Adrenal gland (tissue), 12 donors: ENCODE data around the gene NUAK2. TPM values are rescaled to one million over a fixed set of nuclear protein-coding genes. Genes with fewer than 3 reads are reported as not detected.

Experiments
- DNase-seq, 7 donors: peaks; one replicate each; pipeline ENCODE4 v3.0.0-alpha.2; 2019 to 2020
- H3K27ac ChIP-seq, 5 donors: fragments of 200-600 bp; sonication (generic) in 4 of 5; 1 replicate in 3 of 5; 2 replicates in 2 of 5; pipeline versions ENCODE4 v1.5.1 to v1.8.0; 2016 to 2020; ENCODE audit warnings: mild to moderate bottlenecking in 1 of 5
- H3K27me3 ChIP-seq: fragments of 200-600 bp; 2 replicates; pipeline ENCODE4 v1.8.0; 2021
- H3K36me3 ChIP-seq, 2 donors: fragments of 200-600 bp; replicated peaks in 1 of 2; 1 replicate in 1 of 2; 2 replicates in 1 of 2; pipeline versions ENCODE4 v1.5.1 to v1.8.0; 2018 to 2022
- H3K4me1 ChIP-seq, 2 donors: fragments of 200-600 bp; replicated peaks in 1 of 2; 1 replicate in 1 of 2; 2 replicates in 1 of 2; pipeline versions ENCODE4 v1.5.1 to v1.8.0; 2018 to 2021
- H3K4me3 ChIP-seq, 4 donors: fragments of 200-600 bp; sonication (generic) in 3 of 4; one replicate each; pipeline ENCODE4 v1.5.1; 2016 to 2018
- H3K9me3 ChIP-seq, 3 donors: fragments of 200-600 bp; sonication (generic) in 1 of 3; replicated peaks in 1 of 3; 1 replicate in 2 of 3; 2 replicates in 1 of 3; pipeline versions ENCODE4 v1.5.1 to v1.8.0; 2016 to 2021
- CTCF ChIP-seq, 6 experiments: fragments of 450-650 bp in 4 of 6; fragments of 200-600 bp in 2 of 6; sonication (generic) in 1 of 6; IDR thresholded peaks; 1 replicate in 5 of 6; 2 replicates in 1 of 6; pipeline versions ENCODE4 v1.5.1 to v1.8.0; 2016 to 2021; ENCODE audit warnings: antibody characterized with exemption in 6 of 6, mild to moderate bottlenecking in 2 of 6, moderate library complexity in 1 of 6
- POLR2A ChIP-seq, 2 donors: fragments of 450-650 bp; IDR thresholded peaks; one replicate each; pipeline ENCODE4 v1.6.1; 2017; ENCODE audit warnings: antibody characterized with exemption in 2 of 2, mild to moderate bottlenecking in 2 of 2, moderate library complexity in 1 of 2
- WGBS, 4 donors: extraction: QIAGEN DNeasy Blood & Tissue Kit in 2 of 4; methylation state at CpG; one replicate each; pipeline versions ENCODE4 v1.1.5 to v1.1.7; 2013 to 2017; 5-methylcytosine and 5-hydroxymethylcytosine counted together
- intact Hi-C, 2 donors: fragments of 100-400 bp; cut with DNase I; formaldehyde crosslinking; loops; one replicate each; pipeline versions ENCODE4 v1.14.1 to v1.15.0; 2022 to 2023
- polyA plus RNA-seq, 3 donors: library from polyadenylated mRNA; stranded (reverse); fragments of 200-250 nt in 2 of 3; fragments of 350-450 nt in 1 of 3; fragmentation: Illumina TruSeq in 1 of 3; extraction: RNeasy Lipid Tissue Mini Kit (QIAGEN cat#74804) in 1 of 3; gene quantifications; one replicate each; pipeline ENCODE4 v1.2.3, GENCODE V29; 2013 to 2014
- total RNA-seq, 9 donors: library from RNA; depleted of rRNA in 4 of 9; stranded (reverse); fragments of >200 nt in 4 of 9; fragments of 120-200 nt in 1 of 9; fragmentation: NEBNext Ultra II Directional in 1 of 9; extraction: Animal tissue kit (Norgen Biotek cat#: 25700) in 1 of 9; gene quantifications; one replicate each; pipeline versions ENCODE4 v1.1.0 to v1.2.4, GENCODE V29; 2013 to 2023
- donor health status: healthy with polysubstance abuse.
- donor health status: Bipolar disorder and iron deficiency.
- donor health status: DM: yes; HTN: yes; CAD: no.
- donor health status: DM: no; HTN: no; CAD: no.
- donor health status: DM: no; HTN: no; CAD: no.
- donor health status: DM: yes; HTN: yes; CAD: no.

The NUAK2 gene
- total and polyA plus RNA-seq, 12 donors = 0.95 to 9.9 (median 4.0) TPM

- 19 to 34% (median 31%) methylated on average over 2 of the region's 2 CpGs for WGBS, 4 donors
- H3K27ac ChIP-seq = peak overlapping the region in 3 of 5 donors; percentile 24 to 76 (median 65)
- TF ChIP-seq CTCF (IDR thresholded peaks at IDR 0.05) (no peak), POLR2A (IDR thresholded peaks at IDR 0.05) (no peak)
- intact Hi-C loops = no loop called here
- no peaks in the 10 kb centered on the region for H3K27me3 ChIP-seq
- H3K4me3 ChIP-seq = no peak overlapping the region
- peak in 1 of 7 donors; percentile 36 for DNase-seq
- H3K4me1 ChIP-seq = peaks cover 49 to 87% of the 10 kb centered on the region in 2 donors
- no peaks in the 10 kb centered on the region for H3K9me3 ChIP-seq
- H3K36me3 ChIP-seq = peaks cover 0 to 4% of the 10 kb centered on the region in 2 donors
These were observed 5.4 kb downstream of the NUAK2 start for GRCh38 chr1:205316161-205316566.

GRCh38 chr1:205315008-205315618 is 6.4 kb downstream of the NUAK2 start:
- Histone ChIP-seq H3K27ac (peak overlapping the region in 2 of 5 donors; percentile 27 to 76), H3K4me1 (peaks cover 49 to 82% of the 10 kb centered on the region in 2 donors), H3K36me3 (peaks cover 0 to 15% of the 10 kb centered on the region in 2 donors), H3K27me3 (no peaks in the 10 kb centered on the region), H3K9me3 (no peaks in the 10 kb centered on the region), H3K4me3 (no peak overlapping the region)
- no peak for DNase-seq
- intact Hi-C loops = no loop called here
- WGBS, 4 donors = 75 to 82% (median 81%) methylated on average over 4 to 5 of the region's 5 CpGs
- no peak for TF ChIP-seq POLR2A (IDR thresholded peaks at IDR 0.05)
- TF ChIP-seq CTCF (IDR thresholded peaks at IDR 0.05) = no peak

- H3K36me3 ChIP-seq = peaks cover 0 to 20% of the 10 kb centered on the region in 2 donors
- peaks cover 42 to 68% of the 10 kb centered on the region in 2 donors for H3K4me1 ChIP-seq
- 15 to 37% (median 34%) methylated on average over 17 to 21 of the region's 21 CpGs for WGBS, 4 donors
- TF ChIP-seq CTCF (IDR thresholded peaks at IDR 0.05) (no peak), POLR2A (IDR thresholded peaks at IDR 0.05) (no peak)
- DNase-seq = peak; percentile 39 to 72 (median 46)
- H3K9me3 ChIP-seq = no peaks in the 10 kb centered on the region
- no peak overlapping the region for H3K4me3 ChIP-seq
- no peaks in the 10 kb centered on the region for H3K27me3 ChIP-seq
- peak overlapping the region in 4 of 5 donors; percentile 9 to 79 (median 58) for H3K27ac ChIP-seq
- intact Hi-C loops = no loop called here
These were observed 7.8 kb downstream of the NUAK2 start for GRCh38 chr1:205313563-205314308.

- peak overlapping the region in 4 of 5 donors; percentile 9 to 79 (median 58) for H3K27ac ChIP-seq
- H3K9me3 ChIP-seq = no peaks in the 10 kb centered on the region
- H3K4me3 ChIP-seq = no peak overlapping the region
- H3K27me3 ChIP-seq = no peaks in the 10 kb centered on the region
- peaks cover 0 to 27% of the 10 kb centered on the region in 2 donors for H3K36me3 ChIP-seq
- 59 to 65% (median 64%) methylated on average over 10 of the region's 10 CpGs for WGBS, 4 donors
- no peak for TF ChIP-seq CTCF (IDR thresholded peaks at IDR 0.05)
- TF ChIP-seq POLR2A (IDR thresholded peaks at IDR 0.05) = no peak
- DNase-seq = no peak
- H3K4me1 ChIP-seq = peaks cover 35 to 61% of the 10 kb centered on the region in 2 donors
- intact Hi-C loops = no loop called here
These were observed 8.5 kb downstream of the NUAK2 start for GRCh38 chr1:205312866-205313562.
